ENCODE measurements around the gene ADD2.

DNA sequence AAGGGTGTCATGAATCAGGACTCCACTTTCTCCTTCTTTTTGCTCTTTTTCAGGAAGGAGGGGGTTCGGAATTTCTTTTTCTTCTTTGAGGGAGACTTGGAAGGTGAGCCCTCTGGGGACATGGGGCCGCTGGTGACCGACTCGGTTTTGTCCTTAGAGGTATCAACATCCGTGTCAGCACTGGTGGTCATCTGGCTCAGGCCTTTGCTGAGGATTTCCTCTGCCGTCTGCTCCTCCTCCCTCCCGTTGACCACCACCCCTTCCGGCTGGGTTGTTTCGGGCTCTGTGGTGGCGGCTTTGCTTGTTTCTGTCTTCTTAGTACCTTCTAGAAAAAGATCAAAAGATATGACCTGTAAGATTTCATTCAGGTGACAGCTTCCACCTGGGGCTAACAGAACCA is 104.6 kb downstream of the ADD2 start:
- no peak for TF ChIP-seq CTCF (IDR thresholded peaks at IDR 0.05)
- no peak for TF ChIP-seq EZH2phosphoT487 (IDR thresholded peaks at IDR 0.05)

Data from neural progenitor cell (in vitro differentiated cells).